Kidney (tissue), 14 donors: ENCODE results near the gene PHACTR1. TPM values are rescaled to one million over a fixed set of nuclear protein-coding genes. Genes with fewer than 3 reads are reported as not detected.

ENCODE experiments used
- DNase-seq, 5 donors: peaks; one replicate each; pipeline ENCODE4 v3.0.0-alpha.2; 2013 to 2020
- FAIRE-seq: peaks from 2 replicates; lab custom pipeline; 2012; peaks lifted over from hg19 to GRCh38; lab: Jason Lieb, UNC
- H3K27ac ChIP-seq, 2 donors: one replicate each; pipeline ENCODE4 v1.7.0; 2013; ENCODE audit warnings: low read depth in 2 of 2, low read length in 2 of 2, inconsistent platforms in 1 of 2
- H3K27me3 ChIP-seq: one replicate; pipeline ENCODE4 v1.7.1; 2013; ENCODE audit warnings: low read length, inconsistent platforms; ENCODE audit not compliant: control insufficient read depth, insufficient read depth
- H3K36me3 ChIP-seq, 3 donors: one replicate each; pipeline versions ENCODE4 v1.7.0 to v1.7.1; 2013; ENCODE audit warnings: low read length in 3 of 3, control low read depth in 1 of 3, inconsistent platforms in 1 of 3; ENCODE audit not compliant: insufficient read depth in 3 of 3, control insufficient read depth in 2 of 3
- H3K4me1 ChIP-seq, 3 donors: one replicate each; pipeline versions ENCODE4 v1.7.0 to v1.7.1; 2013; ENCODE audit warnings: low read length in 3 of 3, inconsistent platforms in 1 of 3, low read depth in 1 of 3; ENCODE audit not compliant: control insufficient read depth in 2 of 3, insufficient read depth in 2 of 3
- H3K4me3 ChIP-seq, 3 donors: one replicate each; pipeline versions ENCODE4 v1.7.0 to v1.8.1; 2013; ENCODE audit warnings: low read length in 3 of 3, control low read depth in 1 of 3, inconsistent platforms in 1 of 3
- H3K9ac ChIP-seq, 3 donors: one replicate each; pipeline versions ENCODE4 v1.7.0 to v1.7.1; 2013; ENCODE audit warnings: low read length in 3 of 3, control low read depth in 1 of 3, inconsistent platforms in 1 of 3
- H3K9me3 ChIP-seq, 3 donors: one replicate each; pipeline versions ENCODE4 v1.7.0 to v1.7.1; 2013; ENCODE audit warnings: low read length in 3 of 3, control low read depth in 1 of 3, inconsistent platforms in 1 of 3; ENCODE audit not compliant: control insufficient read depth in 2 of 3, insufficient read depth in 1 of 3
- CTCF ChIP-seq: IDR thresholded peaks from 3 replicates; pipeline ENCODE4 v1.5.1; 2012; ENCODE audit warnings: mild to moderate bottlenecking, moderate library complexity, borderline replicate concordance; ENCODE audit not compliant: insufficient read depth; ENCODE audit errors: extremely low read depth
- intact Hi-C: fragments of 100-400 bp; cut with DNase I; formaldehyde crosslinking; loops from one replicate; pipeline ENCODE4 v1.11.1; 2022
- polyA plus RNA-seq: library from polyadenylated mRNA; stranded (reverse); fragments of 350-450 nt; fragmentation: Illumina TruSeq; extraction: RNeasy Lipid Tissue Mini Kit (QIAGEN cat#74804); gene quantifications from one replicate; pipeline ENCODE4 v1.2.3, GENCODE V29; 2014; ENCODE audit warnings: low read depth, low replicate concordance; ENCODE audit not compliant: insufficient read depth
- total RNA-seq: library from RNA; stranded (reverse); fragmentation: NEBNext Ultra II Directional; extraction: Animal tissue kit (Norgen Biotek cat#: 25700); gene quantifications from one replicate; pipeline ENCODE4 v1.2.1, GENCODE V29; 2021
- donor health status: control.
- donor health status: control.
- donor health status: control.
- donor health status: control.
- donor health status: control.
- donor health status: DM: yes; HTN: yes; CAD: no.
- donor health status: Normal renal cell carcinoma (clear cell type).

PHACTR1 gene
- total and polyA plus RNA-seq, 2 donors from 2014 or later, result 3.3 to 33.6 TPM

DNA sequence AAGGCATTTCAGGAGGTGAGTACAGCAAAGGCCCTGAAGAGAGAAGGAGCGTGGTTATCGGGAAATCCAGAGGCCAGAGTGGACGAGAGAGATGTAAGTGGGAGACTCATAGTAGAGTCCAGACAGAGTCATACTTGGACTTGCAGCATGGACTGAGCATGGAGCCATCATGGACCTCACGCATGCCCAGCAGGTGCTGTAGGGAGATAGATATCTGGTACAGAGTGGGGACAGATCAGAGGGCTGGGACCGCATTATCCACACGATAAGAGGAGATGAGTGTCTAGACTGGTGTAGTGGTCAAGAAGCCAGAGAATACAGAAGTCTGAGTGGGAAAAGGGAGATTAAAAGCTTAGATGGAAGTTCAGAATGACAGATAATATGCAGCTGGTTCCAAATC is 484.8 kb downstream of the PHACTR1 start:
- intact Hi-C loops, result no loop called here
- FAIRE-seq (no peak), DNase-seq (no peak)
- H3K36me3 ChIP-seq, result no peaks in the 10 kb centered on the region
- no peak overlapping the region for H3K4me3 ChIP-seq
- no peak overlapping the region for H3K27ac ChIP-seq
- no peak overlapping the region for H3K9ac ChIP-seq
- no peaks in the 10 kb centered on the region for H3K27me3 ChIP-seq
- TF ChIP-seq CTCF, result no peak
- no peaks in the 10 kb centered on the region for H3K4me1 ChIP-seq
- no peaks in the 10 kb centered on the region for H3K9me3 ChIP-seq

DNA sequence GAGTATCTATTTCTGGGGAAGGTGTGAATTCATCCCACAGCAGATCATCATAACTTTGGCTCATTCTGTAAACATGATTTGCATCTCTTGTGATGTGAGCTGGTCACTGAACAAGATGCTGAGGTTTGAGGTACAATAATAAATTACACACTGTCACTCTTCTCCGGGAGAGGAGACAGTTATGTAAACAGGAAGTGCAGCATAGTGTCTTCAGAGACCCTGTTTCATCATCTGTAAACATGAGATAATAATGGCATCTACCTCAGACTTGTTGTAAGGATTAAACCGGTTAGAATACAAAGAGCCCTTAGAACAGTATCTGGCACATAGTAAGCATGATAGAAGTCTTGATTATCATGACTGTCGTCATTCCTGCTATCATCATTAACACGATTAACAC is 486.6 kb downstream of the PHACTR1 start:
- H3K36me3 ChIP-seq, result no peaks in the 10 kb centered on the region
- H3K27ac ChIP-seq, result no peak overlapping the region
- no peaks in the 10 kb centered on the region for H3K4me1 ChIP-seq
- TF ChIP-seq CTCF, result no peak
- intact Hi-C loops, result no loop called here
- H3K9me3 ChIP-seq, result no peaks in the 10 kb centered on the region
- FAIRE-seq, result no peak
- no peak overlapping the region for H3K9ac ChIP-seq
- DNase-seq, result no peak
- no peaks in the 10 kb centered on the region for H3K27me3 ChIP-seq
- H3K4me3 ChIP-seq, result no peak overlapping the region

DNA sequence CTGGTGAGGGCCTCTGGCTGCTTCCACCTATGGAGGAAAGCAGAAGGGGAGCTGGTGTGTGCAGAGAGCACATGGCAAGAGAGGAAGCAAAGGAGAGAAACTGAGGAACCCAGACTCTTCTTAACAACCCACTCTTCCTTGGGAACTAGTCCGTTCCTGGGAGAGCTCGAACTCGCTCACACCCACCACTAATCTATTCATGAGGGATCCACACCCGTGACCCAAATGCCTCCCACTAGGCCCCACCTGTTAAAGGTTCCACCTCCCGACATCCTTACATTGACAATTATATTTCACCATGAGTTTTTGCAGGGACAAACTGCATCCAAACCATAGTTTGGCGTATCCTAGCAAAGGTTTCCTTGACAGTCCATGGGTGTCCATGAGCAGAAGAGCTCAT is 488.5 kb downstream of the PHACTR1 start:
- FAIRE-seq, result no peak
- DNase-seq, result no peak
- no peak for TF ChIP-seq CTCF
- Histone ChIP-seq H3K27ac (no peak overlapping the region), H3K27me3 (no peaks in the 10 kb centered on the region), H3K36me3 (no peaks in the 10 kb centered on the region), H3K4me3 (no peak overlapping the region), H3K4me1 (no peaks in the 10 kb centered on the region), H3K9me3 (no peaks in the 10 kb centered on the region), H3K9ac (no peak overlapping the region)
- intact Hi-C loops, result no loop called here

GRCh38 chr6:13212096-13212495 is 495.5 kb downstream of the PHACTR1 start:
- no peaks in the 10 kb centered on the region for H3K27me3 ChIP-seq
- no peak overlapping the region for H3K27ac ChIP-seq
- H3K9me3 ChIP-seq, result no peaks in the 10 kb centered on the region
- intact Hi-C loops, result no loop called here
- no peak for DNase-seq
- TF ChIP-seq CTCF, result no peak
- H3K4me1 ChIP-seq, result no peaks in the 10 kb centered on the region
- no peaks in the 10 kb centered on the region for H3K36me3 ChIP-seq
- no peak overlapping the region for H3K4me3 ChIP-seq
- no peak for FAIRE-seq
- H3K9ac ChIP-seq, result no peak overlapping the region
